ENCODE data around the gene OR52L1. TPM values are rescaled to one million over a fixed set of nuclear protein-coding genes. Genes with fewer than 3 reads are reported as not detected.
"Not testable (repeated sequence)": the region's sequence is repeated elsewhere in the genome, so short reads cannot be mapped to it uniquely, and the experiment has no call there.

OR52L1 gene
- total RNA-seq, 1 experiment from 2014 or later: not detected

DNA sequence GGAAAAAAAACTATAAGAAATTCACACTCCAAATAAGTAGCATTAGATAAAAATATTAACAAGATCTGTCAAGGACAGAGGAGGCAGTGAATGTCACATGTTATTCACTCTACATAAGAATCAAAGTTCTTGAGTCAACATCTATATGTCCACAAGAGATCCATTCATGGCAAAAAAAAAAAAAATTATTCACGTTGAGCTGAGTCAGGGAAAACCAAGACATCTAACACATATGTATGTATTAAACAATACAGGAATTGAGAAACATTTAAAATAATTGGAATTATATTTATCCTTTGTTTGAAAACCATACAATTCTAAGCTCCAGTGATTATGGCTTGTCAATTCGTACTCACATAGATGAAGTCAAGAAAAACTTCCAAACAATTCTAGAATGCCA, 19.8 kb downstream of the OR52L1 start:
- no peaks in the 10 kb centered on the region for H3K27me3 ChIP-seq (ENCODE audit: control insufficient read depth, insufficient read depth, low read length)
- no peaks in the 10 kb centered on the region for H3K36me3 ChIP-seq (ENCODE audit: control insufficient read depth, insufficient read depth, low read length)
- no peak for DNase-seq (ENCODE audit: low read depth, low spot score)
- no peaks in the 10 kb centered on the region for H3K4me1 ChIP-seq (ENCODE audit: control insufficient read depth, insufficient read depth, low read length)
- in situ Hi-C loops (cut with HindIII; ENCODE audit: low pct_unique_long_range_greater_than_20kb, low sequenced_read_pairs): no loop called here
- no peak overlapping the region for H3K27ac ChIP-seq (ENCODE audit: low read length)
- BruUV-seq (replicated peaks): no TSS peak
- ATAC-seq: no peak
- no peak overlapping the region for H3K4me3 ChIP-seq (ENCODE audit: low read depth in 2 of 2, low read length in 2 of 2)
- H3K9me3 ChIP-seq (ENCODE audit: control insufficient read depth, insufficient read depth, low read depth, low read length): 0 out of 2 replicates have a peak, but pooled peaks cover 2% of the 10 kb centered on the region
- ChIA-PET CTCF (interaction anchor here (0.7 kb wide), 2 partner anchors 284 to 788 kb away, joined by 3 to 4 read pairs; no protein-coding TSS in a partner anchor), POLR2A (no interaction called here)
- TF ChIP-seq POLR2AphosphoS5 (IDR thresholded peaks at IDR 0.05; ENCODE audit: low read depth, low read length) (no peak), TCF7L2 (IDR thresholded peaks at IDR 0.05; ENCODE audit: low read depth, low read length) (no peak), SIN3A (IDR thresholded peaks at IDR 0.05; ENCODE audit: borderline replicate concordance, insufficient read depth, low read depth, low read length) (no peak)
- TF ChIP-seq, protein P1, sequence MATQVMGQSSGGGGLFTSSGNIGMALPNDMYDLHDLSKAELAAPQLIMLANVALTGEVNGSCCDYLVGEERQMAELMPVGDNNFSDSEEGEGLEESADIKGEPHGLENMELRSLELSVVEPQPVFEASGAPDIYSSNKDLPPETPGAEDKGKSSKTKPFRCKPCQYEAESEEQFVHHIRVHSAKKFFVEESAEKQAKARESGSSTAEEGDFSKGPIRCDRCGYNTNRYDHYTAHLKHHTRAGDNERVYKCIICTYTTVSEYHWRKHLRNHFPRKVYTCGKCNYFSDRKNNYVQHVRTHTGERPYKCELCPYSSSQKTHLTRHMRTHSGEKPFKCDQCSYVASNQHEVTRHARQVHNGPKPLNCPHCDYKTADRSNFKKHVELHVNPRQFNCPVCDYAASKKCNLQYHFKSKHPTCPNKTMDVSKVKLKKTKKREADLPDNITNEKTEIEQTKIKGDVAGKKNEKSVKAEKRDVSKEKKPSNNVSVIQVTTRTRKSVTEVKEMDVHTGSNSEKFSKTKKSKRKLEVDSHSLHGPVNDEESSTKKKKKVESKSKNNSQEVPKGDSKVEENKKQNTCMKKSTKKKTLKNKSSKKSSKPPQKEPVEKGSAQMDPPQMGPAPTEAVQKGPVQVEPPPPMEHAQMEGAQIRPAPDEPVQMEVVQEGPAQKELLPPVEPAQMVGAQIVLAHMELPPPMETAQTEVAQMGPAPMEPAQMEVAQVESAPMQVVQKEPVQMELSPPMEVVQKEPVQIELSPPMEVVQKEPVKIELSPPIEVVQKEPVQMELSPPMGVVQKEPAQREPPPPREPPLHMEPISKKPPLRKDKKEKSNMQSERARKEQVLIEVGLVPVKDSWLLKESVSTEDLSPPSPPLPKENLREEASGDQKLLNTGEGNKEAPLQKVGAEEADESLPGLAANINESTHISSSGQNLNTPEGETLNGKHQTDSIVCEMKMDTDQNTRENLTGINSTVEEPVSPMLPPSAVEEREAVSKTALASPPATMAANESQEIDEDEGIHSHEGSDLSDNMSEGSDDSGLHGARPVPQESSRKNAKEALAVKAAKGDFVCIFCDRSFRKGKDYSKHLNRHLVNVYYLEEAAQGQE (IDR thresholded peaks at IDR 0.05; ENCODE audit: insufficient read depth in 1 of 2, low read depth in 2 of 2, low read length in 1 of 2): no peak
- TF ChIP-seq, protein P2, sequence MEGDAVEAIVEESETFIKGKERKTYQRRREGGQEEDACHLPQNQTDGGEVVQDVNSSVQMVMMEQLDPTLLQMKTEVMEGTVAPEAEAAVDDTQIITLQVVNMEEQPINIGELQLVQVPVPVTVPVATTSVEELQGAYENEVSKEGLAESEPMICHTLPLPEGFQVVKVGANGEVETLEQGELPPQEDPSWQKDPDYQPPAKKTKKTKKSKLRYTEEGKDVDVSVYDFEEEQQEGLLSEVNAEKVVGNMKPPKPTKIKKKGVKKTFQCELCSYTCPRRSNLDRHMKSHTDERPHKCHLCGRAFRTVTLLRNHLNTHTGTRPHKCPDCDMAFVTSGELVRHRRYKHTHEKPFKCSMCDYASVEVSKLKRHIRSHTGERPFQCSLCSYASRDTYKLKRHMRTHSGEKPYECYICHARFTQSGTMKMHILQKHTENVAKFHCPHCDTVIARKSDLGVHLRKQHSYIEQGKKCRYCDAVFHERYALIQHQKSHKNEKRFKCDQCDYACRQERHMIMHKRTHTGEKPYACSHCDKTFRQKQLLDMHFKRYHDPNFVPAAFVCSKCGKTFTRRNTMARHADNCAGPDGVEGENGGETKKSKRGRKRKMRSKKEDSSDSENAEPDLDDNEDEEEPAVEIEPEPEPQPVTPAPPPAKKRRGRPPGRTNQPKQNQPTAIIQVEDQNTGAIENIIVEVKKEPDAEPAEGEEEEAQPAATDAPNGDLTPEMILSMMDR (IDR thresholded peaks at IDR 0.05): no peak
- intact Hi-C loops (cut with micrococcal nuclease; ENCODE audit: unreplicated experiment): no loop called here

DNA sequence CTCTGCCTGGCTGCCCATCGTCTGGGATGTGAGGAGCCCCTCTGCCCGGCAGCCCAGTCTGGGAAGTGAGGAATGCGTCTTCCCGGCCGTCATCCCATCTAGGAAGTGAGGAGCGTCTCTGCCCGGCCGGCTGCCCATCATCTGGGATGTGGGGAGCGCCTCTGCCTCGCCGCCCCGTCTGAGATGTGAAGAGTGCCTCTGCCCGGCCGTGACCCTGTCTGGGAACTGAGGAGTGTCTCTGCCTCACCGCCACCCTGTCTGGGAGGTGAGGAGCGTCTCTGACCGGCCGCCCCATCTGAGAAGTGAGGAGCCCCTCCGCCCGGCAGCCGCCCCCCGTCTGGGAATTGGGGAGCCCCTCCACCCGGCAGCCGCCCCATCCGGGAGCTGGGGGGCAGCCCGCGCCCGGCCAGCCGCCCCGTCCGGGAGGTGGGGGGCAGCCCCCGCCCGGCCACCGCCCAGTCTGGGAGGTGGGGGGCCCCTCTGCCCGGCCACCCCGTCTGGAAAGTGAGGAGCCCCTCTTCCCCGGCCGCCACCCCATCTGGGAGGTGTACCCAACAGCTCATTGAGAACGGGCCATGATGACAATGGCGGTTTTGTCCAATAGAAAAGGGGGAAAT, 26.0 kb downstream of the OR52L1 start:
- DNase-seq (ENCODE audit: low read depth, low spot score); intact Hi-C loops (cut with micrococcal nuclease; ENCODE audit: unreplicated experiment); POLR2A ChIA-PET; H3K36me3 ChIP-seq (ENCODE audit: control insufficient read depth, insufficient read depth, low read length); BruUV-seq (replicated peaks); ATAC-seq; H3K9me3 ChIP-seq (ENCODE audit: control insufficient read depth, insufficient read depth, low read depth, low read length); CTCF ChIA-PET; H3K4me1 ChIP-seq (ENCODE audit: control insufficient read depth, insufficient read depth, low read length); H3K27me3 ChIP-seq (ENCODE audit: control insufficient read depth, insufficient read depth, low read length); in situ Hi-C loops (cut with HindIII; ENCODE audit: low pct_unique_long_range_greater_than_20kb, low sequenced_read_pairs); H3K4me3 ChIP-seq (ENCODE audit: low read depth in 2 of 2, low read length in 2 of 2); H3K27ac ChIP-seq (ENCODE audit: low read length): not testable (repeated sequence)

DNA sequence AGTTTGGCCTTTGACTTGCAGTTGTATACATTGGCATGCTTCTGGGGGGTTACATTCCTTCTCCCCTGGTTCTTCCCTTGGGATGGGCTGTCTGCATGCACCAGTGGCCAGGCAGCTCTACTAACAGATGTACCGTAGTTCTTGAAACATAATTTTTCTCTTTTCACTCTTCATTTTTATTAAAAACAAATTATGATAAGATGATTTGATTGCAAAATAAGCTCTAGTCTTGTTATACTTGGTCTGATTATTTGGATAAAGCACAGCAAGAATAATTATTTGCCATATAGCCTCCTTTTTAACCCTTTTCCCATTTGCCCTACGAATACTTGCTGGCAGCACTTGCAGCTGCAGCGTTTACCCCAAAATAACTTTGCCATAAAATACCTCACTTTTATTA, 31.2 kb downstream of the OR52L1 start:
- Histone ChIP-seq H3K27ac (ENCODE audit: low read length) (no peak overlapping the region), H3K27me3 (ENCODE audit: control insufficient read depth, insufficient read depth, low read length) (no peaks in the 10 kb centered on the region), H3K36me3 (ENCODE audit: control insufficient read depth, insufficient read depth, low read length) (no peaks in the 10 kb centered on the region), H3K4me1 (ENCODE audit: control insufficient read depth, insufficient read depth, low read length) (no peaks in the 10 kb centered on the region), H3K4me3 (ENCODE audit: low read depth in 2 of 2, low read length in 2 of 2) (no peak overlapping the region), H3K9me3 (ENCODE audit: control insufficient read depth, insufficient read depth, low read depth, low read length) (no peaks in the 10 kb centered on the region; the same call in 1 of the 2 replicates)
- CTCF ChIA-PET: no interaction called here
- intact Hi-C loops (cut with micrococcal nuclease; ENCODE audit: unreplicated experiment) (no loop called here), in situ Hi-C loops (cut with HindIII; ENCODE audit: low pct_unique_long_range_greater_than_20kb, low sequenced_read_pairs) (no loop called here)
- TF ChIP-seq, protein P1 (IDR thresholded peaks at IDR 0.05; ENCODE audit: insufficient read depth in 1 of 2, low read depth in 2 of 2, low read length in 1 of 2): no peak
- TF ChIP-seq SIN3A (IDR thresholded peaks at IDR 0.05; ENCODE audit: borderline replicate concordance, insufficient read depth, low read depth, low read length) (no peak), TCF7L2 (IDR thresholded peaks at IDR 0.05; ENCODE audit: low read depth, low read length) (no peak), POLR2AphosphoS5 (IDR thresholded peaks at IDR 0.05; ENCODE audit: low read depth, low read length) (no peak)
- TF ChIP-seq, protein P2 (IDR thresholded peaks at IDR 0.05): no peak; the same call in 1 of the 2 replicates
- no peak for ATAC-seq
- BruUV-seq (replicated peaks): no TSS peak
- POLR2A ChIA-PET: no interaction called here
- no peak for DNase-seq (ENCODE audit: low read depth, low spot score)

Data from Panc1 (cell line).